Neural progenitor cell (in vitro differentiated cells): ENCODE data around the gene APIP.
"Not testable (repeated sequence)": the region's sequence is repeated elsewhere in the genome, so short reads cannot be mapped to it uniquely, and the experiment has no call there.

Source experiments
- EZH2 ChIP-seq: fragments of 200-600 bp; sonication (generic); IDR thresholded peaks from 2 replicates; pipeline ENCODE4 v1.6.1; 2017; ENCODE audit warnings: antibody characterized with exemption, mild to moderate bottlenecking, moderate library complexity
- TF ChIP-seq, protein P1 (sequence below): fragments of 200-600 bp; sonication (generic); IDR thresholded peaks from 2 replicates; pipeline ENCODE4 v1.5.1; 2017; ENCODE audit warnings: antibody characterized with exemption, mild to moderate bottlenecking

DNA sequence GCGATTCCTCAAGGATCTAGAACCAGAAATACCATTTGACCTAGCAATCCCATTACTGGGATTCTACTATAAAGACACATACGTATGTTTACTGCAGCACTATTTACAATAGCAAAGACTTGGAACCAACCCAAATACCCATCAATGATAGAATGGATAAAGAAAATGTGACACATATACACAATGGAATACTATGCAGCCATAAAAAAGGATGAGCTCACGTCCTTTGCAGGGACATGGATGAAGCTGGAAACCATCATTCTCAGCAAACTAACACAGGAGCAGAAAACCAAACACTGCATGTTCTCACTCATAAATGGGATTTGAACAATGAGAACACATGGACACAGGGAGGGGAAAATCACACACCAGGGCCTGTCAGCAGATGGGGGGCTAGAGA is 20.0 kb downstream of the APIP start:
- TF ChIP-seq, protein P1, sequence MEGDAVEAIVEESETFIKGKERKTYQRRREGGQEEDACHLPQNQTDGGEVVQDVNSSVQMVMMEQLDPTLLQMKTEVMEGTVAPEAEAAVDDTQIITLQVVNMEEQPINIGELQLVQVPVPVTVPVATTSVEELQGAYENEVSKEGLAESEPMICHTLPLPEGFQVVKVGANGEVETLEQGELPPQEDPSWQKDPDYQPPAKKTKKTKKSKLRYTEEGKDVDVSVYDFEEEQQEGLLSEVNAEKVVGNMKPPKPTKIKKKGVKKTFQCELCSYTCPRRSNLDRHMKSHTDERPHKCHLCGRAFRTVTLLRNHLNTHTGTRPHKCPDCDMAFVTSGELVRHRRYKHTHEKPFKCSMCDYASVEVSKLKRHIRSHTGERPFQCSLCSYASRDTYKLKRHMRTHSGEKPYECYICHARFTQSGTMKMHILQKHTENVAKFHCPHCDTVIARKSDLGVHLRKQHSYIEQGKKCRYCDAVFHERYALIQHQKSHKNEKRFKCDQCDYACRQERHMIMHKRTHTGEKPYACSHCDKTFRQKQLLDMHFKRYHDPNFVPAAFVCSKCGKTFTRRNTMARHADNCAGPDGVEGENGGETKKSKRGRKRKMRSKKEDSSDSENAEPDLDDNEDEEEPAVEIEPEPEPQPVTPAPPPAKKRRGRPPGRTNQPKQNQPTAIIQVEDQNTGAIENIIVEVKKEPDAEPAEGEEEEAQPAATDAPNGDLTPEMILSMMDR = not testable (repeated sequence)
- TF ChIP-seq EZH2 = not testable (repeated sequence)
